Breast epithelium (tissue), 4 donors: ENCODE data around the gene CEP295NL. TPM values are rescaled to one million over a fixed set of nuclear protein-coding genes. Genes with fewer than 3 reads are reported as not detected.

Experiments
- DNase-seq, 2 donors: peaks; one replicate each; pipeline ENCODE4 v3.0.0-alpha.2; 2019; ENCODE audit warnings: low spot score in 2 of 2
- H3K27ac ChIP-seq, 2 donors: fragments of 200-600 bp; sonication (generic) in 1 of 2; one replicate each; pipeline ENCODE4 v1.5.1; 2016 to 2019; ENCODE audit warnings: mild to moderate bottlenecking in 1 of 2
- H3K27me3 ChIP-seq, 2 donors: fragments of 200-600 bp; sonication (generic) in 1 of 2; one replicate each; pipeline versions ENCODE4 v1.5.1 to v1.6.0; 2017 to 2019; ENCODE audit warnings: control low read depth in 1 of 2, mild to moderate bottlenecking in 1 of 2
- H3K36me3 ChIP-seq: fragments of 200-600 bp; one replicate; pipeline ENCODE4 v1.5.1; 2019
- H3K4me1 ChIP-seq, 2 donors: fragments of 200-600 bp; sonication (generic); one replicate each; pipeline ENCODE4 v1.5.1; 2016 to 2019; ENCODE audit warnings: control low read depth in 1 of 2
- H3K4me3 ChIP-seq, 3 donors: fragments of 200-600 bp; sonication (generic); 1 replicate in 2 of 3; 2 replicates in 1 of 3; pipeline ENCODE4 v1.5.1; 2016 to 2019; ENCODE audit warnings: mild to moderate bottlenecking in 3 of 3, moderate library complexity in 2 of 3
- H3K9me3 ChIP-seq, 2 donors: fragments of 200-600 bp; sonication (generic) in 1 of 2; one replicate each; pipeline ENCODE4 v1.5.1; 2016 to 2019; ENCODE audit warnings: control low read depth in 1 of 2
- CTCF ChIP-seq, 3 donors: fragments of 450-650 bp; IDR thresholded peaks; one replicate each; pipeline ENCODE4 v1.5.1; 2016 to 2017; ENCODE audit warnings: antibody characterized with exemption in 3 of 3, mild to moderate bottlenecking in 3 of 3, moderate library complexity in 3 of 3
- POLR2A ChIP-seq: fragments of 450-650 bp; IDR thresholded peaks from one replicate; pipeline ENCODE4 v1.6.1; 2016; ENCODE audit warnings: antibody characterized with exemption, mild to moderate bottlenecking, moderate library complexity
- POLR2AphosphoS5 ChIP-seq, 3 donors: sonication (generic); formaldehyde crosslinking; IDR thresholded peaks; one replicate each; pipeline ENCODE4 v1.6.1; 2017; ENCODE audit warnings: antibody characterized with exemption in 3 of 3
- intact Hi-C: fragments of 100-400 bp; cut with DNase I; formaldehyde crosslinking; loops from one replicate; pipeline ENCODE4 v1.15.1; 2023; ENCODE audit warnings: low total_unique reads
- total RNA-seq, 3 donors: library from RNA; depleted of rRNA; stranded (reverse); fragments of >200 nt; gene quantifications; one replicate each; pipeline ENCODE4 v1.1.0, GENCODE V29; 2016

The CEP295NL gene
- total RNA-seq, 3 donors from 2014 or later = 1.8 to 7.2 (median 2.6) TPM

GRCh38 chr17:78944026-78944425 lies 41.0 kb upstream of the CEP295NL start:
- H3K9me3 ChIP-seq = no peaks in the 10 kb centered on the region
- TF ChIP-seq POLR2A (no peak), CTCF (IDR thresholded peaks at IDR 0.05) (no peak), POLR2AphosphoS5 (IDR thresholded peaks at IDR 0.05) (no peak)
- H3K27ac ChIP-seq = no peak overlapping the region
- no peaks in the 10 kb centered on the region for H3K36me3 ChIP-seq
- no peak for DNase-seq
- intact Hi-C loops = no loop called here
- H3K4me3 ChIP-seq = no peak overlapping the region
- H3K27me3 ChIP-seq = no peaks in the 10 kb centered on the region
- no peaks in the 10 kb centered on the region for H3K4me1 ChIP-seq

GRCh38 chr17:78940708-78941107 lies 37.7 kb upstream of the CEP295NL start:
- H3K27ac ChIP-seq = peak overlapping the region in 1 of 2 donors; percentile 58
- H3K4me3 ChIP-seq = no peak overlapping the region
- no peaks in the 10 kb centered on the region for H3K27me3 ChIP-seq
- H3K9me3 ChIP-seq = no peaks in the 10 kb centered on the region
- peaks cover 0 to 1% of the 10 kb centered on the region in 2 donors for H3K4me1 ChIP-seq
- TF ChIP-seq CTCF (IDR thresholded peaks at IDR 0.05) (no peak), POLR2AphosphoS5 (IDR thresholded peaks at IDR 0.05) (no peak), POLR2A (no peak)
- intact Hi-C loops = no loop called here
- no peak for DNase-seq
- no peaks in the 10 kb centered on the region for H3K36me3 ChIP-seq

GRCh38 chr17:78940258-78940657 lies 37.3 kb upstream of the CEP295NL start:
- intact Hi-C loops = no loop called here
- H3K27me3 ChIP-seq = no peaks in the 10 kb centered on the region
- H3K27ac ChIP-seq = peak overlapping the region in 1 of 2 donors; percentile 54
- TF ChIP-seq POLR2A = no peak
- no peak for TF ChIP-seq CTCF (IDR thresholded peaks at IDR 0.05)
- no peak for TF ChIP-seq POLR2AphosphoS5 (IDR thresholded peaks at IDR 0.05)
- no peak for DNase-seq
- H3K36me3 ChIP-seq = no peaks in the 10 kb centered on the region
- no peak overlapping the region for H3K4me3 ChIP-seq
- H3K4me1 ChIP-seq = peaks cover 0 to 3% of the 10 kb centered on the region in 2 donors
- no peaks in the 10 kb centered on the region for H3K9me3 ChIP-seq

GRCh38 chr17:78939615-78940014 lies 36.6 kb upstream of the CEP295NL start:
- TF ChIP-seq CTCF (IDR thresholded peaks at IDR 0.05) (no peak), POLR2AphosphoS5 (IDR thresholded peaks at IDR 0.05) (no peak), POLR2A (no peak)
- H3K9me3 ChIP-seq = no peaks in the 10 kb centered on the region
- no peak for DNase-seq
- peak overlapping the region; percentile 21 to 54 for H3K27ac ChIP-seq
- no peak overlapping the region for H3K4me3 ChIP-seq
- H3K36me3 ChIP-seq = no peaks in the 10 kb centered on the region
- H3K27me3 ChIP-seq = no peaks in the 10 kb centered on the region
- peaks cover 0 to 9% of the 10 kb centered on the region in 2 donors for H3K4me1 ChIP-seq
- intact Hi-C loops = no loop called here

- Histone ChIP-seq H3K4me1 (peaks cover 0 to 15% of the 10 kb centered on the region in 2 donors), H3K27me3 (no peaks in the 10 kb centered on the region), H3K36me3 (no peaks in the 10 kb centered on the region), H3K9me3 (no peaks in the 10 kb centered on the region), H3K27ac (no peak overlapping the region), H3K4me3 (no peak overlapping the region)
- TF ChIP-seq POLR2AphosphoS5 (IDR thresholded peaks at IDR 0.05) = no peak
- no peak for TF ChIP-seq CTCF (IDR thresholded peaks at IDR 0.05)
- no peak for TF ChIP-seq POLR2A
- intact Hi-C loops = no loop called here
- no peak for DNase-seq
Measured at GRCh38 chr17:78937561-78937960, 34.6 kb upstream of the CEP295NL start.
